Coronary artery (tissue), 2 donors: ENCODE measurements around the gene RHOA.
"Not testable (repeated sequence)": the region's sequence is repeated elsewhere in the genome, so short reads cannot be mapped to it uniquely, and the experiment has no call there.

Experiments used
- DNase-seq: peaks from one replicate; pipeline ENCODE4 v3.0.0-alpha.2; 2017; ENCODE audit warnings: low spot score
- H3K27ac ChIP-seq, 2 donors: fragments of 200-600 bp; sonication (generic); one replicate each; pipeline ENCODE4 v1.5.1; 2016 to 2019
- H3K4me3 ChIP-seq: fragments of 200-600 bp; sonication (generic); 2 replicates; pipeline ENCODE4 v1.5.1; 2016; ENCODE audit warnings: mild to moderate bottlenecking, moderate library complexity
- CTCF ChIP-seq: fragments of 200-600 bp; sonication (generic); IDR thresholded peaks from one replicate; pipeline ENCODE4 v1.5.1; 2019; ENCODE audit warnings: antibody characterized with exemption

RHOA gene

GRCh38 chr3:49352890-49353421, 58.8 kb downstream of the RHOA start:
- H3K4me3 ChIP-seq = no peak overlapping the region
- H3K27ac ChIP-seq = peak overlapping the region in 1 of 2 donors; percentile 82
- no peak for DNase-seq
- TF ChIP-seq CTCF = no peak

- no peak for TF ChIP-seq CTCF
- peak overlapping the region in 1 of 2 donors; percentile 82 for H3K27ac ChIP-seq
Measured at GRCh38 chr3:49352281-49352680, 59.5 kb downstream of the RHOA start.

GRCh38 chr3:49351521-49352011, 60.2 kb downstream of the RHOA start:
- no peak for TF ChIP-seq CTCF
- no peak for DNase-seq
- Histone ChIP-seq H3K27ac (peak overlapping the region in 1 of 2 donors; percentile 82), H3K4me3 (no peak overlapping the region)

More at GRCh38 chr3:49352281-49352680, 59.5 kb downstream of the RHOA start:
- H3K4me3 ChIP-seq = no peak overlapping the region
- DNase-seq = no peak

GRCh38 chr3:49349348-49350114, 62.2 kb downstream of the RHOA start:
- no peak overlapping the region for H3K27ac ChIP-seq
- no peak for TF ChIP-seq CTCF
- no peak for DNase-seq
- no peak overlapping the region for H3K4me3 ChIP-seq

GRCh38 chr3:49348361-49348760, 63.4 kb downstream of the RHOA start:
- not testable (repeated sequence) for DNase-seq, H3K4me3 ChIP-seq, H3K27ac ChIP-seq

GRCh38 chr3:49346797-49347251, 65.0 kb downstream of the RHOA start:
- DNase-seq = no peak
- Histone ChIP-seq H3K4me3 (no peak overlapping the region), H3K27ac (peak overlapping the region; percentile 23 to 52)
- TF ChIP-seq CTCF = no peak

- Histone ChIP-seq H3K4me3 (no peak overlapping the region), H3K27ac (peak overlapping the region in 1 of 2 donors; percentile 56)
- DNase-seq = no peak
- no peak for TF ChIP-seq CTCF
Measured at GRCh38 chr3:49343163-49343562, 68.6 kb downstream of the RHOA start.
